ENCODE data around the gene RCAN2.

RCAN2 gene

GRCh38 chr6:46291275-46291633 lies 200.0 kb downstream of the RCAN2 start:
- no peak for DNase-seq (ENCODE audit: low read depth in 2 of 2)

GRCh38 chr6:46290421-46291274 lies 200.6 kb downstream of the RCAN2 start:
- DNase-seq (ENCODE audit: low read depth in 2 of 2), result no peak

GRCh38 chr6:46289898-46290297 lies 201.4 kb downstream of the RCAN2 start:
- no peak for DNase-seq (ENCODE audit: low read depth in 2 of 2)

- DNase-seq (ENCODE audit: low read depth in 2 of 2), result no peak
Observed at GRCh38 chr6:46288835-46289234, 202.4 kb downstream of the RCAN2 start.

GRCh38 chr6:46287681-46288080 lies 203.6 kb downstream of the RCAN2 start:
- DNase-seq (ENCODE audit: low read depth in 2 of 2), result no peak

GRCh38 chr6:46287043-46287442 lies 204.2 kb downstream of the RCAN2 start:
- DNase-seq (ENCODE audit: low read depth in 2 of 2), result no peak

- no peak for DNase-seq (ENCODE audit: low read depth in 2 of 2)
Observed at GRCh38 chr6:46284475-46284874, 206.8 kb downstream of the RCAN2 start.

GRCh38 chr6:46281110-46281509 lies 210.1 kb downstream of the RCAN2 start:
- DNase-seq (ENCODE audit: low read depth in 2 of 2), result no peak

GRCh38 chr6:46279874-46280273 lies 211.4 kb downstream of the RCAN2 start:
- DNase-seq (ENCODE audit: low read depth in 2 of 2), result no peak

- DNase-seq (ENCODE audit: low read depth in 2 of 2), result no peak
Observed at GRCh38 chr6:46276576-46277142, 214.6 kb downstream of the RCAN2 start.

GRCh38 chr6:46274502-46274901 lies 216.7 kb downstream of the RCAN2 start:
- DNase-seq (ENCODE audit: low read depth in 2 of 2), result no peak

- DNase-seq (ENCODE audit: low read depth in 2 of 2), result no peak
Observed at GRCh38 chr6:46273911-46274310, 217.3 kb downstream of the RCAN2 start.

- no peak for DNase-seq (ENCODE audit: low read depth in 2 of 2)
Observed at GRCh38 chr6:46271728-46272127, 219.5 kb downstream of the RCAN2 start.

GRCh38 chr6:46271107-46271506 lies 220.1 kb downstream of the RCAN2 start:
- no peak for DNase-seq (ENCODE audit: low read depth in 2 of 2)

GRCh38 chr6:46270336-46270735 lies 220.9 kb downstream of the RCAN2 start:
- DNase-seq (ENCODE audit: low read depth in 2 of 2), result no peak

GRCh38 chr6:46269447-46270229 lies 221.6 kb downstream of the RCAN2 start:
- DNase-seq (ENCODE audit: low read depth in 2 of 2), result no peak

GRCh38 chr6:46267515-46267914 lies 223.7 kb downstream of the RCAN2 start:
- no peak for DNase-seq (ENCODE audit: low read depth in 2 of 2)

- no peak for DNase-seq (ENCODE audit: low read depth in 2 of 2)
Observed at GRCh38 chr6:46265373-46265772, 225.9 kb downstream of the RCAN2 start.

GRCh38 chr6:46263707-46264086 lies 227.6 kb downstream of the RCAN2 start:
- no peak for DNase-seq (ENCODE audit: low read depth in 2 of 2)

- DNase-seq (ENCODE audit: low read depth in 2 of 2), result no peak
Observed at GRCh38 chr6:46262928-46263706, 228.1 kb downstream of the RCAN2 start.

- DNase-seq (ENCODE audit: low read depth in 2 of 2), result no peak
Observed at GRCh38 chr6:46258249-46258648, 233.0 kb downstream of the RCAN2 start.

GRCh38 chr6:46255528-46255927 lies 235.7 kb downstream of the RCAN2 start:
- no peak for DNase-seq (ENCODE audit: low read depth in 2 of 2)

All from stimulated activated CD8-positive, alpha-beta memory T cell treated with anti-CD3 and anti-CD28 coated beads, Interleukin-2, amount 100 ng/mL, for 48 hours (primary cell).